Inferior parietal cortex (tissue), 1 donor: ENCODE measurements around the gene ZEB2.

Experiments
- DNase-seq: peaks from one replicate; pipeline ENCODE4 v3.0.0-alpha.2; 2016; ENCODE audit errors: extremely low spot score

The ZEB2 gene

GRCh38 chr2:144471305-144472045, 48.4 kb downstream of the ZEB2 start:
- DNase-seq = no peak

GRCh38 chr2:144470816-144471215, 49.1 kb downstream of the ZEB2 start:
- no peak for DNase-seq

GRCh38 chr2:144470334-144470733, 49.6 kb downstream of the ZEB2 start:
- DNase-seq = no peak

GRCh38 chr2:144469798-144470197, 50.1 kb downstream of the ZEB2 start:
- no peak for DNase-seq

- no peak for DNase-seq
Observed at GRCh38 chr2:144468823-144469595, 50.9 kb downstream of the ZEB2 start.

GRCh38 chr2:144467502-144468137, 52.3 kb downstream of the ZEB2 start:
- DNase-seq = no peak

- peak; percentile 84 for DNase-seq
Observed at GRCh38 chr2:144466637-144467036, 53.3 kb downstream of the ZEB2 start.

GRCh38 chr2:144465749-144466148, 54.2 kb downstream of the ZEB2 start:
- DNase-seq = no peak

- DNase-seq = no peak
Observed at GRCh38 chr2:144464730-144465129, 55.2 kb downstream of the ZEB2 start.

GRCh38 chr2:144463266-144463665, 56.7 kb downstream of the ZEB2 start:
- no peak for DNase-seq

- no peak for DNase-seq
Observed at GRCh38 chr2:144462266-144462665, 57.7 kb downstream of the ZEB2 start.

GRCh38 chr2:144461308-144461766, 58.6 kb downstream of the ZEB2 start:
- peak; percentile 89 for DNase-seq

GRCh38 chr2:144460727-144461307, 59.1 kb downstream of the ZEB2 start:
- DNase-seq = no peak

GRCh38 chr2:144459937-144460336, 60.0 kb downstream of the ZEB2 start:
- DNase-seq = no peak

- DNase-seq = no peak
Observed at GRCh38 chr2:144459286-144459685, 60.6 kb downstream of the ZEB2 start.

GRCh38 chr2:144458541-144458940, 61.4 kb downstream of the ZEB2 start:
- no peak for DNase-seq

GRCh38 chr2:144456680-144457079, 63.2 kb downstream of the ZEB2 start:
- no peak for DNase-seq

- DNase-seq = no peak
Observed at GRCh38 chr2:144455987-144456386, 63.9 kb downstream of the ZEB2 start.

GRCh38 chr2:144454466-144455287, 65.2 kb downstream of the ZEB2 start:
- DNase-seq = no peak

- no peak for DNase-seq
Observed at GRCh38 chr2:144453486-144454158, 66.3 kb downstream of the ZEB2 start.

- DNase-seq = no peak
Observed at GRCh38 chr2:144452989-144453336, 67.0 kb downstream of the ZEB2 start.
